Measurements from ENCODE around the gene EFEMP1.
"Not testable (repeated sequence)": the region's sequence is repeated elsewhere in the genome, so short reads cannot be mapped to it uniquely, and the experiment has no call there.

EFEMP1 gene

GRCh38 chr2:55839182-55839819 lies 84.3 kb downstream of the EFEMP1 start:
- TF ChIP-seq, protein P1, sequence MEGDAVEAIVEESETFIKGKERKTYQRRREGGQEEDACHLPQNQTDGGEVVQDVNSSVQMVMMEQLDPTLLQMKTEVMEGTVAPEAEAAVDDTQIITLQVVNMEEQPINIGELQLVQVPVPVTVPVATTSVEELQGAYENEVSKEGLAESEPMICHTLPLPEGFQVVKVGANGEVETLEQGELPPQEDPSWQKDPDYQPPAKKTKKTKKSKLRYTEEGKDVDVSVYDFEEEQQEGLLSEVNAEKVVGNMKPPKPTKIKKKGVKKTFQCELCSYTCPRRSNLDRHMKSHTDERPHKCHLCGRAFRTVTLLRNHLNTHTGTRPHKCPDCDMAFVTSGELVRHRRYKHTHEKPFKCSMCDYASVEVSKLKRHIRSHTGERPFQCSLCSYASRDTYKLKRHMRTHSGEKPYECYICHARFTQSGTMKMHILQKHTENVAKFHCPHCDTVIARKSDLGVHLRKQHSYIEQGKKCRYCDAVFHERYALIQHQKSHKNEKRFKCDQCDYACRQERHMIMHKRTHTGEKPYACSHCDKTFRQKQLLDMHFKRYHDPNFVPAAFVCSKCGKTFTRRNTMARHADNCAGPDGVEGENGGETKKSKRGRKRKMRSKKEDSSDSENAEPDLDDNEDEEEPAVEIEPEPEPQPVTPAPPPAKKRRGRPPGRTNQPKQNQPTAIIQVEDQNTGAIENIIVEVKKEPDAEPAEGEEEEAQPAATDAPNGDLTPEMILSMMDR (IDR thresholded peaks at IDR 0.05; ENCODE audit: insufficient read depth, low read length, poor library complexity, severe bottlenecking), result no peak
- Histone ChIP-seq H3K36me3 (ENCODE audit: control insufficient read depth, insufficient read depth, low read length) (no peaks in the 10 kb centered on the region), H3K27me3 (replicated peaks; ENCODE audit: control insufficient read depth, insufficient read depth, low read length) (no peaks in the 10 kb centered on the region), H3K4me3 (replicated peaks; ENCODE audit: low read depth, low read length) (no peak overlapping the region)
- no peak for DNase-seq (ENCODE audit: extremely low read depth, insufficient read length)

- Histone ChIP-seq H3K4me3 (replicated peaks; ENCODE audit: low read depth, low read length) (no peak overlapping the region), H3K27me3 (replicated peaks; ENCODE audit: control insufficient read depth, insufficient read depth, low read length) (no peaks in the 10 kb centered on the region), H3K36me3 (ENCODE audit: control insufficient read depth, insufficient read depth, low read length) (no peaks in the 10 kb centered on the region)
- DNase-seq (ENCODE audit: extremely low read depth, insufficient read length), result no peak
- TF ChIP-seq, protein P1 (IDR thresholded peaks at IDR 0.05; ENCODE audit: insufficient read depth, low read length, poor library complexity, severe bottlenecking), result no peak
Measured at GRCh38 chr2:55838653-55839052, 84.9 kb downstream of the EFEMP1 start.

DNA sequence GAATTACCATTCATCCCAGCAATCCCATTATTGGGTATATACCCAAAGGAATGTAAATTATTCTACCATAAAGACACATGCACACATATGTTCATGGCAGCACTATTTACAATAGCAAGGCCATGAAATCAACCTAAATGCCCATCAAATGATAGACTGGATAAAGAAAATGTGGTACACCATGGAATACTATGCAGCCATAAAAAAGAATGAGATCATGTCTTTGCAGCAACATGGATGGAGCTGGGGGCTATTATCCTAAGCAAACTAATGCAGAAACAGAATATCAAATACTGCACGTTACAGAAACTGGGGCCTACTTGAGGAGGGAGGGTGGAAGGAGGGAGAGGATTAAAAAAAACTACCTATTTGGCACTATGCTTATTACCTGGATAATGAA lies 85.5 kb downstream of the EFEMP1 start:
- H3K27me3 ChIP-seq (replicated peaks; ENCODE audit: control insufficient read depth, insufficient read depth, low read length); H3K36me3 ChIP-seq (ENCODE audit: control insufficient read depth, insufficient read depth, low read length); H3K4me3 ChIP-seq (replicated peaks; ENCODE audit: low read depth, low read length); DNase-seq (ENCODE audit: extremely low read depth, insufficient read length): not testable (repeated sequence)

GRCh38 chr2:55837073-55837472 lies 86.5 kb downstream of the EFEMP1 start:
- DNase-seq (ENCODE audit: extremely low read depth, insufficient read length), result no peak
- Histone ChIP-seq H3K36me3 (ENCODE audit: control insufficient read depth, insufficient read depth, low read length) (no peaks in the 10 kb centered on the region), H3K4me3 (replicated peaks; ENCODE audit: low read depth, low read length) (no peak overlapping the region), H3K27me3 (replicated peaks; ENCODE audit: control insufficient read depth, insufficient read depth, low read length) (no peaks in the 10 kb centered on the region)
- TF ChIP-seq, protein P1 (IDR thresholded peaks at IDR 0.05; ENCODE audit: insufficient read depth, low read length, poor library complexity, severe bottlenecking), result no peak

- not testable (repeated sequence) for DNase-seq (ENCODE audit: extremely low read depth, insufficient read length); H3K27me3 ChIP-seq (replicated peaks; ENCODE audit: control insufficient read depth, insufficient read depth, low read length); H3K4me3 ChIP-seq (replicated peaks; ENCODE audit: low read depth, low read length); H3K36me3 ChIP-seq (ENCODE audit: control insufficient read depth, insufficient read depth, low read length)
Measured at GRCh38 chr2:55831671-55832410, 91.7 kb downstream of the EFEMP1 start.

DNA sequence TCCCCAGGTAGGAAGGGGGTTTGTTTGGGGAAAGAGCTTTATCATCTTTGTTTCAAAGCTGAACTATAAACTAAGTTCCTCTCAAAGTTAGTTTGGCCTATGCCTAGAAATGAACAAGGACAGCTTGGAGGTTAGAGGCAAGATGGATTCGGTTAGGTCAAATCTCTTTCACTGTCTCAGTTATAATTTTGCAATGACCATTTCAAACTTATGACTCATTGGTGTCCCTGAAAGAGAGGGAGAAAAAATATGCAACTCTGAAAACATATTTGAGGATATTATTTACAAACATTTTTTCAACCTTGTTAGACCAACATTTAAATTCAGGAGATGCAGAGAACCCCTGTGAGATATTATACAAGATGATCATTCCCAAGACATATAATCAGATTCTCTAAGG lies 95.7 kb downstream of the EFEMP1 start:
- H3K36me3 ChIP-seq (ENCODE audit: control insufficient read depth, insufficient read depth, low read length), result no peaks in the 10 kb centered on the region
- H3K4me3 ChIP-seq (replicated peaks; ENCODE audit: low read depth, low read length), result no peak overlapping the region
- H3K27me3 ChIP-seq (replicated peaks; ENCODE audit: control insufficient read depth, insufficient read depth, low read length), result no peaks in the 10 kb centered on the region
- no peak for DNase-seq (ENCODE audit: extremely low read depth, insufficient read length)
- TF ChIP-seq, protein P1 (IDR thresholded peaks at IDR 0.05; ENCODE audit: insufficient read depth, low read length, poor library complexity, severe bottlenecking), result no peak

- H3K36me3 ChIP-seq (ENCODE audit: control insufficient read depth, insufficient read depth, low read length); H3K4me3 ChIP-seq (replicated peaks; ENCODE audit: low read depth, low read length); H3K27me3 ChIP-seq (replicated peaks; ENCODE audit: control insufficient read depth, insufficient read depth, low read length); DNase-seq (ENCODE audit: extremely low read depth, insufficient read length): not testable (repeated sequence)
Measured at GRCh38 chr2:55827428-55827827, 96.2 kb downstream of the EFEMP1 start.

Data from GM06990 (cell line).